HG03108 (cell line): Measurements from ENCODE around the gene MYH9.

Experiments
- ATAC-seq: cut with Tn5 transposase; IDR thresholded peaks from one replicate; pipeline ENCODE4 v1.9.1; 2021; ENCODE audit warnings: moderate library complexity; ENCODE audit not compliant: unreplicated experiment

The MYH9 gene

GRCh38 chr22:36332623-36333332, 55.0 kb downstream of the MYH9 start:
- ATAC-seq = no peak

GRCh38 chr22:36331912-36332622, 55.7 kb downstream of the MYH9 start:
- no peak for ATAC-seq

GRCh38 chr22:36331306-36331911, 56.4 kb downstream of the MYH9 start:
- peak; percentile 54 for ATAC-seq

- no peak for ATAC-seq
Measured at GRCh38 chr22:36330655-36331305, 57.0 kb downstream of the MYH9 start.

GRCh38 chr22:36330127-36330526, 57.6 kb downstream of the MYH9 start:
- no peak for ATAC-seq

- no peak for ATAC-seq
Measured at GRCh38 chr22:36329254-36330078, 58.3 kb downstream of the MYH9 start.

- ATAC-seq = no peak
Measured at GRCh38 chr22:36328635-36329253, 59.0 kb downstream of the MYH9 start.

GRCh38 chr22:36327922-36328551, 59.7 kb downstream of the MYH9 start:
- ATAC-seq = no peak

GRCh38 chr22:36326178-36327161, 61.3 kb downstream of the MYH9 start:
- ATAC-seq = no peak

GRCh38 chr22:36325154-36326031, 62.4 kb downstream of the MYH9 start:
- no peak for ATAC-seq

GRCh38 chr22:36324414-36324813, 63.4 kb downstream of the MYH9 start:
- no peak for ATAC-seq

GRCh38 chr22:36323855-36324331, 63.9 kb downstream of the MYH9 start:
- ATAC-seq = no peak

- no peak for ATAC-seq
Measured at GRCh38 chr22:36323182-36323854, 64.4 kb downstream of the MYH9 start.

GRCh38 chr22:36322602-36322915, 65.2 kb downstream of the MYH9 start:
- no peak for ATAC-seq

GRCh38 chr22:36321797-36322601, 65.8 kb downstream of the MYH9 start:
- ATAC-seq = no peak

GRCh38 chr22:36320553-36320952, 67.2 kb downstream of the MYH9 start:
- ATAC-seq = no peak
